SW480 (cell line): ENCODE results near the gene TMEM38A.
"Not testable (repeated sequence)": the region's sequence is repeated elsewhere in the genome, so short reads cannot be mapped to it uniquely, and the experiment has no call there.

Experiments used
- DNase-seq: peaks from one replicate; pipeline ENCODE4 v3.0.0-alpha.2; 2016; ENCODE audit warnings: low spot score

Gene TMEM38A

GRCh38 chr19:16637535-16637934 lies 23.4 kb upstream of the TMEM38A start:
- no peak for DNase-seq

- no peak for DNase-seq
These were observed 22.3 kb upstream of the TMEM38A start for GRCh38 chr19:16638666-16639065.

GRCh38 chr19:16640951-16641350 lies 20.0 kb upstream of the TMEM38A start:
- no peak for DNase-seq

- no peak for DNase-seq
These were observed 19.2 kb upstream of the TMEM38A start for GRCh38 chr19:16641695-16642094.

GRCh38 chr19:16645140-16645539 lies 15.8 kb upstream of the TMEM38A start:
- DNase-seq: no peak

GRCh38 chr19:16649734-16650133 lies 11.2 kb upstream of the TMEM38A start:
- no peak for DNase-seq

- no peak for DNase-seq
These were observed 10.1 kb upstream of the TMEM38A start for GRCh38 chr19:16650821-16651220.

- not testable (repeated sequence) for DNase-seq
These were observed 9.3 kb upstream of the TMEM38A start for GRCh38 chr19:16651421-16652188.

GRCh38 chr19:16652854-16653253 lies 8.1 kb upstream of the TMEM38A start:
- DNase-seq: no peak

GRCh38 chr19:16654140-16654539 lies 6.8 kb upstream of the TMEM38A start:
- no peak for DNase-seq

GRCh38 chr19:16654627-16655026 lies 6.3 kb upstream of the TMEM38A start:
- DNase-seq: no peak

- no peak for DNase-seq
These were observed 5.2 kb upstream of the TMEM38A start for GRCh38 chr19:16655727-16656126.

- no peak for DNase-seq
These were observed 3.6 kb upstream of the TMEM38A start for GRCh38 chr19:16657384-16657783.

- no peak for DNase-seq
These were observed 1.5 kb upstream of the TMEM38A start for GRCh38 chr19:16659464-16659831.

GRCh38 chr19:16659832-16660708 lies 869 bp upstream of the TMEM38A start, which contains the start of gene SMIM7:
Gene SMIM7 (minus strand): TSS chr19:16660144. CDS start chr19:16660110, 34 bp downstream.
- DNase-seq: peak; percentile 98

GRCh38 chr19:16661480-16662034 lies 618 bp downstream of the TMEM38A start:
- DNase-seq: no peak

GRCh38 chr19:16668176-16668575 lies 7.2 kb downstream of the TMEM38A start:
- DNase-seq: no peak

- DNase-seq: not testable (repeated sequence)
These were observed 7.8 kb downstream of the TMEM38A start for GRCh38 chr19:16668702-16669101.

- DNase-seq: no peak
These were observed 9.4 kb downstream of the TMEM38A start for GRCh38 chr19:16670291-16670690.

GRCh38 chr19:16671652-16672274 lies 10.8 kb downstream of the TMEM38A start:
- no peak for DNase-seq

GRCh38 chr19:16673231-16673630 lies 12.3 kb downstream of the TMEM38A start:
- no peak for DNase-seq

- DNase-seq: not testable (repeated sequence)
These were observed 12.9 kb downstream of the TMEM38A start for GRCh38 chr19:16673839-16674238.
